ENCODE measurements around the gene YTHDF1.

YTHDF1 gene

DNA sequence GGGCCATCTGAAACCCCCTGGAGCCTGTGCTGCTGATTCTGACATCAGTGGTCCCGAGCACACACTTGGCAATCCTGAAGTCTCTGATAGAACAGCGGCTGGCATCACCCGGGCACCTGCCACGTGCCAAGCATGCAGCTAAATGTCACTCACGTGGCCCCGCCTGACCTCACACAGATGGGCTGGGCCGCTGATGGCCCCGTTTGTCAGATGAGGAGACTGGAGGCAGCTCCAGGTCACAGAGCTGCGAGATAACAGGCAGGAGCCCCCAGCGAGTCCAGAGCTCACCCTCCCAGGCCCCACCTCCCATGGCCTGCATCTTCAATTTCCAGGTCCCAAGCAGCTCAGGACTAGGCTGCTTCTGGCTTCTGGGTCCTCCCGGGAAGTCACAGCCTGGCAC lies 67.2 kb downstream of the YTHDF1 start:
- H3K4me2 ChIP-seq (ENCODE audit: low read length) = no peak overlapping the region
- H2AFZ ChIP-seq (ENCODE audit: low read depth, low read length) = no peak overlapping the region
- peaks cover 11% of the 10 kb centered on the region; the same call in 1 of the 2 replicates for H3K9me3 ChIP-seq (ENCODE audit: insufficient read depth, low read length)
- no peaks in the 10 kb centered on the region for H3K36me3 ChIP-seq (replicated peaks; ENCODE audit: low read depth, low read length)
- H3K9ac ChIP-seq (ENCODE audit: low read length) = no peak overlapping the region
- H3K4me3 ChIP-seq (ENCODE audit: low read length) = no peak overlapping the region
- H3K4me1 ChIP-seq (ENCODE audit: low read length) = no peaks in the 10 kb centered on the region
- no peak for TF ChIP-seq EZH2phosphoT487 (IDR thresholded peaks at IDR 0.05; ENCODE audit: low read depth)
- TF ChIP-seq, protein P1, sequence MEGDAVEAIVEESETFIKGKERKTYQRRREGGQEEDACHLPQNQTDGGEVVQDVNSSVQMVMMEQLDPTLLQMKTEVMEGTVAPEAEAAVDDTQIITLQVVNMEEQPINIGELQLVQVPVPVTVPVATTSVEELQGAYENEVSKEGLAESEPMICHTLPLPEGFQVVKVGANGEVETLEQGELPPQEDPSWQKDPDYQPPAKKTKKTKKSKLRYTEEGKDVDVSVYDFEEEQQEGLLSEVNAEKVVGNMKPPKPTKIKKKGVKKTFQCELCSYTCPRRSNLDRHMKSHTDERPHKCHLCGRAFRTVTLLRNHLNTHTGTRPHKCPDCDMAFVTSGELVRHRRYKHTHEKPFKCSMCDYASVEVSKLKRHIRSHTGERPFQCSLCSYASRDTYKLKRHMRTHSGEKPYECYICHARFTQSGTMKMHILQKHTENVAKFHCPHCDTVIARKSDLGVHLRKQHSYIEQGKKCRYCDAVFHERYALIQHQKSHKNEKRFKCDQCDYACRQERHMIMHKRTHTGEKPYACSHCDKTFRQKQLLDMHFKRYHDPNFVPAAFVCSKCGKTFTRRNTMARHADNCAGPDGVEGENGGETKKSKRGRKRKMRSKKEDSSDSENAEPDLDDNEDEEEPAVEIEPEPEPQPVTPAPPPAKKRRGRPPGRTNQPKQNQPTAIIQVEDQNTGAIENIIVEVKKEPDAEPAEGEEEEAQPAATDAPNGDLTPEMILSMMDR (IDR thresholded peaks at IDR 0.05; ENCODE audit: low read depth, low read length) = no peak
- no peak overlapping the region for H3K27ac ChIP-seq (ENCODE audit: low read length)
- H3K79me2 ChIP-seq (ENCODE audit: low read length) = no peaks in the 10 kb centered on the region
- H4K20me1 ChIP-seq (ENCODE audit: insufficient read depth, low read length) = no peaks in the 10 kb centered on the region
- H3K27me3 ChIP-seq (ENCODE audit: low read depth, low read length) = peaks cover 35% of the 10 kb centered on the region

DNA sequence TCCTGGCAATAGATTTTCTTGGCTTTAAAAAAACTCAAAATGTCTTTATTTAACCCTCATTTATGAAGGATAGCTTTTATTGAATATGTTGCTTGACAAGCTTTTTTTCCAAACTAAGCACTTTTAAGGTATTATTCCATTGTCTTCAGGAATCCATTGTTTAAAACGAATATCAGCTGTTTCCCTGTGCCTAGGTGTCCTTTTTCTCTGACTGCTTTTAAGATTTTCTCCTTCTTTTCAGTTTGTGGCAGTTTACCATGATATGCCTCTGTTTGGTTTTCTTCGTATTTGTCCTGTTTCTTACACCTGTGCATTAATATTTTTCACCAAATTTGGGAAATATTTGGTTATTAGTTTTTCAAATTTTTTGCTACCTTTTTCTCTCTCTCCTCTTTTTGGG lies 68.4 kb downstream of the YTHDF1 start:
- H3K36me3 ChIP-seq (replicated peaks; ENCODE audit: low read depth, low read length) = no peaks in the 10 kb centered on the region
- H3K27me3 ChIP-seq (ENCODE audit: low read depth, low read length) = peaks cover 30% of the 10 kb centered on the region
- no peak overlapping the region for H3K4me3 ChIP-seq (ENCODE audit: low read length)
- no peak overlapping the region for H2AFZ ChIP-seq (ENCODE audit: low read depth, low read length)
- no peak overlapping the region for H3K9ac ChIP-seq (ENCODE audit: low read length)
- no peak overlapping the region for H3K27ac ChIP-seq (ENCODE audit: low read length)
- H3K79me2 ChIP-seq (ENCODE audit: low read length) = no peaks in the 10 kb centered on the region
- H3K9me3 ChIP-seq (ENCODE audit: insufficient read depth, low read length) = peaks cover 11% of the 10 kb centered on the region; the same call in 1 of the 2 replicates
- no peak for TF ChIP-seq EZH2phosphoT487 (IDR thresholded peaks at IDR 0.05; ENCODE audit: low read depth)
- TF ChIP-seq, protein P1 (IDR thresholded peaks at IDR 0.05; ENCODE audit: low read depth, low read length) = no peak
- no peaks in the 10 kb centered on the region for H4K20me1 ChIP-seq (ENCODE audit: insufficient read depth, low read length)
- H3K4me2 ChIP-seq (ENCODE audit: low read length) = no peak overlapping the region
- H3K4me1 ChIP-seq (ENCODE audit: low read length) = no peaks in the 10 kb centered on the region

Measured in OCI-LY3 (cell line).